A549 (cell line): ENCODE data around the gene SYCN. TPM values are rescaled to one million over a fixed set of nuclear protein-coding genes. Genes with fewer than 3 reads are reported as not detected.
A peak's percentile ranks its signal among the peaks of the same experiment; 100 is the strongest.

Source experiments
- ATAC-seq, 2 experiments: fragments of 200-7000 bp in 1 of 2; fragments of >200 bp in 1 of 2; cut with Nextera tagmentation in 1 of 2; cut with Tn5 transposase in 1 of 2; 3 replicates each; pipeline versions ENCODE4 v1.8.0 to v1.9.1; 2018 to 2020; ENCODE audit warnings: mild to moderate bottlenecking in 1 of 2, moderate library complexity in 1 of 2
- CTCF ChIA-PET: fragments of 300-600 bp; sonication (Branson Sonifier 250); formaldehyde crosslinking; extraction: SDS; loops from one replicate; lab custom pipeline; 2021; ENCODE audit warnings: antibody characterized with exemption, inconsistent platforms; lab: Yijun Ruan, JAX
- POLR2A ChIA-PET: fragments of 350-600 bp; formaldehyde crosslinking; extraction: SDS; loops from one replicate; lab custom pipeline; 2021; ENCODE audit warnings: antibody characterized with exemption, inconsistent platforms; lab: Yijun Ruan, JAX
- DNase-seq, 2 experiments: peaks; one replicate each; pipeline versions ENCODE4 v3.0.0 to v3.0.0-alpha.2; 2011 to 2016; ENCODE audit warnings: low read depth in 1 of 2, low spot score in 1 of 2
- FAIRE-seq: peaks from 2 replicates; lab custom pipeline; 2011; peaks lifted over from hg19 to GRCh38; lab: Jason Lieb, UNC
- H3K27ac ChIP-seq, 2 experiments: fragments of >200 bp; sonication (Bioruptor Twin); formaldehyde crosslinking; 3 replicates each; pipeline ENCODE4 v1.5.1; 2016 to 2017
- H3K4me1 ChIP-seq: fragments of >200 bp; sonication (Bioruptor Twin); formaldehyde crosslinking; 3 replicates; pipeline ENCODE4 v1.6.1; 2016
- H3K4me2 ChIP-seq: fragments of >200 bp; sonication (Bioruptor Twin); formaldehyde crosslinking; 3 replicates; pipeline ENCODE4 v1.6.1; 2016
- H3K4me3 ChIP-seq: fragments of >200 bp; sonication (Bioruptor Twin); formaldehyde crosslinking; 3 replicates; pipeline ENCODE4 v1.5.1; 2016
- H3K9me3 ChIP-seq: fragments of >200 bp; sonication (Bioruptor Twin); formaldehyde crosslinking; 3 replicates; pipeline ENCODE4 v1.6.1; 2016
- ATOH8 ChIP-seq: fragments of 250-450 bp; sonication (Bioruptor Pico); IDR thresholded peaks from 2 replicates; pipeline ENCODE4 v1.5.0; 2020; ENCODE audit warnings: low read depth, mild to moderate bottlenecking, moderate library complexity
- BHLHE40 ChIP-seq: IDR thresholded peaks from 2 replicates; pipeline ENCODE4 v1.6.1; 2012; ENCODE audit warnings: low read depth, low read length, inconsistent platforms
- CEBPB ChIP-seq, 2 experiments: fragments of >200 bp in 1 of 2; sonication (Bioruptor Twin) in 1 of 2; formaldehyde crosslinking in 1 of 2; IDR thresholded peaks; 2 replicates each; pipeline ENCODE4 v1.6.1; 2012 to 2016
- EHF ChIP-seq: fragments of 250-450 bp; sonication (Bioruptor Pico); IDR thresholded peaks from 2 replicates; pipeline ENCODE4 v1.5.0; 2020; ENCODE audit warnings: mild to moderate bottlenecking
- EP300 ChIP-seq, 2 experiments: fragments of >200 bp; sonication (Bioruptor Twin); formaldehyde crosslinking; IDR thresholded peaks; 2 replicates in 1 of 2; 3 replicates in 1 of 2; pipeline ENCODE4 v1.6.1; 2016 to 2017
- FOSB ChIP-seq: fragments of 250-450 bp; sonication (Bioruptor Pico); IDR thresholded peaks from 2 replicates; pipeline ENCODE4 v1.5.0; 2020; ENCODE audit warnings: mild to moderate bottlenecking, moderate library complexity
- GATA3 ChIP-seq: IDR thresholded peaks from 2 replicates; pipeline ENCODE4 v1.6.1; 2012; ENCODE audit warnings: borderline replicate concordance
- HDAC2 ChIP-seq: fragments of 200-600 bp; sonication (generic); IDR thresholded peaks from 2 replicates; pipeline ENCODE4 v1.6.1; 2016
- HOXB5 ChIP-seq: fragments of 250-450 bp; sonication (Bioruptor Pico); IDR thresholded peaks from 2 replicates; pipeline ENCODE4 v1.5.0; 2020; ENCODE audit warnings: mild to moderate bottlenecking, moderate library complexity
- JUN ChIP-seq, 2 experiments: fragments of >200 bp; sonication (Bioruptor Twin); formaldehyde crosslinking; IDR thresholded peaks; 2 replicates in 1 of 2; 3 replicates in 1 of 2; pipeline ENCODE4 v1.6.1; 2016 to 2017
- JUNB ChIP-seq: fragments of >200 bp; sonication (Bioruptor Twin); formaldehyde crosslinking; IDR thresholded peaks from 2 replicates; pipeline ENCODE4 v1.6.1; 2016
- MAFK ChIP-seq: fragments of 450-650 bp; IDR thresholded peaks from 2 replicates; pipeline ENCODE4 v1.6.1; 2014; ENCODE audit not compliant: partially characterized antibody
- NR3C1 ChIP-seq: fragments of >200 bp; sonication (Bioruptor Twin); formaldehyde crosslinking; IDR thresholded peaks from 3 replicates; pipeline ENCODE4 v1.6.1; 2017
- PHF8 ChIP-seq: fragments of 200-600 bp; sonication (generic); IDR thresholded peaks from 2 replicates; pipeline ENCODE4 v1.6.1; 2016; ENCODE audit warnings: low read depth, mild to moderate bottlenecking, antibody characterized with exemption, moderate library complexity, borderline replicate concordance
- POLR2AphosphoS2 ChIP-seq: conservative IDR thresholded peaks from 2 replicates; pipeline ENCODE4 v1.6.1; 2012; ENCODE audit warnings: low read length, improper control_type of control experiment, inconsistent platforms
- RFX5 ChIP-seq: fragments of 450-650 bp; IDR thresholded peaks from 2 replicates; pipeline ENCODE4 v1.7.1; 2014; ENCODE audit warnings: antibody characterized with exemption, mild to moderate bottlenecking, moderate library complexity
- SREBF2 ChIP-seq: fragments of 450-650 bp; IDR thresholded peaks from 2 replicates; pipeline ENCODE4 v1.6.1; 2014; ENCODE audit warnings: mild to moderate bottlenecking, moderate library complexity
- ZSCAN20 ChIP-seq: fragments of 250-450 bp; sonication (Bioruptor Pico); IDR thresholded peaks from 2 replicates; pipeline ENCODE4 v1.8.0; 2022; ENCODE audit warnings: mild to moderate bottlenecking, moderate library complexity
- WGBS: methylation state at CpG from one replicate; pipeline ENCODE4 v1.1.6; 2017; ENCODE audit errors: missing lambda C conversion rate; 5-methylcytosine and 5-hydroxymethylcytosine counted together
- polyA plus RNA-seq, 4 experiments: library from polyadenylated mRNA; depleted of rRNA in 3 of 4; stranded (reverse); fragments of >200 nt; fragmentation: RNase III in 1 of 4; extraction: RNeasy Plus Mini Kit Qiagen cat#74134 plus additional on column Dnase treatment in 1 of 4; gene quantifications; 2 replicates in 3 of 4; 3 replicates in 1 of 4; pipeline ENCODE4 v1.2.3, GENCODE V29; 2011 to 2017

SYCN gene
- polyA plus RNA-seq, 2 of the 4 experiments (the other 2 are of a cell fraction) = not detected

GRCh38 chr19:39168258-39169142 is 35.6 kb downstream of the SYCN start:
- no peak overlapping the region for H3K4me2 ChIP-seq
- H3K4me1 ChIP-seq = peaks cover 15% of the 10 kb centered on the region
- TF ChIP-seq JUNB (no peak), HDAC2 (no peak), SREBF2 (no peak), PHF8 (no peak), GATA3 (no peak), MAFK (no peak), ATOH8 (no peak), FOSB (CRISPR knock-in tag) (no peak), EHF (no peak), JUN (IDR thresholded peaks at IDR 0.05) (no peak)
- TF ChIP-seq, all 56 proteins: peak for 0
- ATAC-seq (no peak), FAIRE-seq (no peak), DNase-seq (no peak)
- Histone ChIP-seq H3K4me3 (no peak overlapping the region), H3K9me3 (no peaks in the 10 kb centered on the region), H3K27ac (no peak overlapping the region)
- CTCF ChIA-PET = interaction anchor here (0.9 to 4.3 kb wide), 7 partner anchors 9 to 206 kb away, joined by 3 to 26 read pairs (median 8); no protein-coding TSS in a partner anchor
- 91% methylated on average over 23 of the region's 23 CpGs for WGBS
- POLR2A ChIA-PET = no interaction called here

- no peak overlapping the region for H3K4me2 ChIP-seq
- peak overlapping the region in 1 of 2 experiments; percentile 22; a peak in 2 of 6 replicates for H3K27ac ChIP-seq
- CTCF ChIA-PET = interaction anchor here (0.9 to 4.3 kb wide), 10 partner anchors 8 to 205 kb away, joined by 3 to 26 read pairs (median 6); no protein-coding TSS in a partner anchor
- TF ChIP-seq CEBPB (IDR thresholded peaks at IDR 0.05) = no peak
- 0 out of 2 replicates have a peak, but pooled peaks have one; percentile 68 for TF ChIP-seq POLR2AphosphoS2
- DNase-seq (no peak), FAIRE-seq (no peak), ATAC-seq (peak in 1 of 2 experiments; percentile 2; a peak in 1 of 6 replicates)
- H3K9me3 ChIP-seq = no peaks in the 10 kb centered on the region
- peaks cover 15% of the 10 kb centered on the region for H3K4me1 ChIP-seq
- 86% methylated on average over 25 of the region's 25 CpGs for WGBS
- POLR2A ChIA-PET = no interaction called here
- no peak overlapping the region for H3K4me3 ChIP-seq
Measured at GRCh38 chr19:39167461-39168257, 36.4 kb downstream of the SYCN start.

GRCh38 chr19:39166571-39167391 is 37.3 kb downstream of the SYCN start:
- no peak for TF ChIP-seq JUNB
- TF ChIP-seq HOXB5 = no peak
- no peak for TF ChIP-seq ZSCAN20 (CRISPR knock-in tag)
- no peak for TF ChIP-seq PHF8
- TF ChIP-seq EP300 (IDR thresholded peaks at IDR 0.05) = no peak
- TF ChIP-seq RFX5 = no peak
- no peak for TF ChIP-seq GATA3
- no peak for TF ChIP-seq NR3C1
- no peak for TF ChIP-seq BHLHE40
- POLR2A ChIA-PET = no interaction called here
- no peak for FAIRE-seq
- ATAC-seq = peak; percentile 17 to 37; a peak in 4 of 6 replicates
- Histone ChIP-seq H3K4me2 (no peak overlapping the region), H3K4me3 (no peak overlapping the region), H3K27ac (peak overlapping the region in 1 of 2 experiments; percentile 22; a peak in 2 of 6 replicates), H3K9me3 (no peaks in the 10 kb centered on the region), H3K4me1 (peaks cover 15% of the 10 kb centered on the region)
- no peak for DNase-seq
- WGBS = 83% methylated on average over 23 of the region's 24 CpGs
- CTCF ChIA-PET = interaction anchor here (0.8 to 4.3 kb wide), 14 partner anchors 8 to 204 kb away, joined by 3 to 26 read pairs (median 5); no protein-coding TSS in a partner anchor
